Measurements from ENCODE around the gene PCDH11Y. TPM values are rescaled to one million over a fixed set of nuclear protein-coding genes. Genes with fewer than 3 reads are reported as not detected.

Gene PCDH11Y
- total RNA-seq: under 0.01 TPM in 1 of 2 replicates, not detected in the other

GRCh38 chrY:5000057-5000456 is at the start of gene PCDH11Y:
Gene PCDH11Y (plus strand): TSS chrY:5000296. CDS start chrY:5057100, 56,804 bp downstream.

All from bronchial smooth muscle cell (primary cell).